Lower lobe of right lung (tissue), 2 donors: ENCODE measurements around the gene OR2L8. TPM values are rescaled to one million over a fixed set of nuclear protein-coding genes. Genes with fewer than 3 reads are reported as not detected.
"Not testable (repeated sequence)": the region's sequence is repeated elsewhere in the genome, so short reads cannot be mapped to it uniquely, and the experiment has no call there.

Source experiments
- ATAC-seq, 2 donors: fragments of 200-7000 bp; cut with Tn5 transposase; one replicate each; pipeline ENCODE4 v1.9.1; 2020 to 2022; ENCODE audit warnings: mild to moderate bottlenecking in 2 of 2, moderate library complexity in 2 of 2
- DNase-seq: peaks from one replicate; pipeline ENCODE4 v3.0.0-alpha.2; 2020
- H3K27ac ChIP-seq: fragments of 200-600 bp; one replicate; pipeline ENCODE4 v1.8.0; 2022
- H3K27me3 ChIP-seq: fragments of 200-600 bp; one replicate; pipeline ENCODE4 v1.8.0; 2022; ENCODE audit warnings: low read depth
- H3K36me3 ChIP-seq: fragments of 200-600 bp; one replicate; pipeline ENCODE4 v1.8.0; 2022; ENCODE audit warnings: mild to moderate bottlenecking
- H3K4me1 ChIP-seq: fragments of 200-600 bp; one replicate; pipeline ENCODE4 v1.8.0; 2022
- H3K4me3 ChIP-seq: fragments of 200-600 bp; one replicate; pipeline ENCODE4 v1.8.0; 2022; ENCODE audit warnings: mild to moderate bottlenecking
- H3K9me3 ChIP-seq: fragments of 200-600 bp; one replicate; pipeline ENCODE4 v1.8.0; 2022
- CTCF ChIP-seq: fragments of 200-600 bp; IDR thresholded peaks from one replicate; pipeline ENCODE4 v1.8.0; 2022; ENCODE audit warnings: antibody characterized with exemption, mild to moderate bottlenecking
- intact Hi-C: fragments of 100-400 bp; cut with DNase I; formaldehyde crosslinking; loops from one replicate; pipeline ENCODE4 v1.11.0; 2022
- total RNA-seq: library from RNA; stranded (reverse); fragmentation: NEBNext Ultra II Directional; extraction: Animal tissue kit (Norgen Biotek cat#: 25700); gene quantifications from one replicate; pipeline ENCODE4 v1.2.1, GENCODE V29; 2021
- donor health status: DM: no; HTN: yes; CAD: no; lungs with severe emphysema.

OR2L8 gene
- total RNA-seq, 1 donor from 2014 or later, result not detected

- H3K4me1 ChIP-seq, result no peaks in the 10 kb centered on the region
- no peak for ATAC-seq
- intact Hi-C loops, result no loop called here
Measured at GRCh38 chr1:247924868-247925267, 23.8 kb upstream of the OR2L8 start, which contains the start of gene OR2AJ1. Gene OR2AJ1 (plus strand): TSS chr1:247924889. CDS start chr1:247933769, 8,880 bp downstream.

GRCh38 chr1:247933989-247934388, 14.7 kb upstream of the OR2L8 start:
- DNase-seq, result no peak
- H3K4me1 ChIP-seq, result no peaks in the 10 kb centered on the region
- no peaks in the 10 kb centered on the region for H3K9me3 ChIP-seq
- H3K4me3 ChIP-seq, result no peak overlapping the region
- no peaks in the 10 kb centered on the region for H3K36me3 ChIP-seq
- no peak for TF ChIP-seq CTCF
- ATAC-seq, result no peak
- intact Hi-C loops, result no loop called here
- H3K27me3 ChIP-seq, result peaks cover 5% of the 10 kb centered on the region
- H3K27ac ChIP-seq, result no peak overlapping the region

More at GRCh38 chr1:247924868-247925267, 23.8 kb upstream of the OR2L8 start, which contains the start of gene OR2AJ1:
- Histone ChIP-seq H3K9me3 (no peaks in the 10 kb centered on the region), H3K36me3 (no peaks in the 10 kb centered on the region), H3K27ac (no peak within 1 kb of the TSS), H3K4me3 (no peak within 1 kb of the TSS), H3K27me3 (no peaks in the 10 kb centered on the region)
- DNase-seq, result no peak
- TF ChIP-seq CTCF, result no peak

DNA sequence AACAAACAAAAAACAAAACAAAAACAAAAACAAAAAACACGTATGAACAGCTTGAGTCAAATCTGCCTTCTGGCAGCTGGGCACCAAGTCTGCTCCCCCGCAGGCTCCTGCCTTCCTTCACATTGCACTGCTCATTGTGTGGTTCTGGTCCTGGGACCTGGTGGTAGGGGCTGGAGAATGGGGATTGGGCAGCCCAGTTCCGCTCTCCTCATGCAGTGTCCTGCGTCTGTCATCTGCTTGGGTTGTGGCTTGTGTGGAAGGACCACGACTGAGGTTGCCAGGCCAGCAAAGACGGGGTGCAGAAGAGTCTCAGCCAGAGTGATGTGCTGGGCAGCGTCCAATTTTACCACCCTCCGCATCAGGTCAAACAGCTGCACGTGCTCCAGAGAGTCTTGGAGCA, 12.9 kb upstream of the OR2L8 start:
- no peak for DNase-seq
- intact Hi-C loops, result no loop called here
- no peaks in the 10 kb centered on the region for H3K9me3 ChIP-seq
- H3K27ac ChIP-seq, result no peak overlapping the region
- no peak overlapping the region for H3K4me3 ChIP-seq
- H3K27me3 ChIP-seq, result peaks cover 5% of the 10 kb centered on the region
- H3K36me3 ChIP-seq, result no peaks in the 10 kb centered on the region
- no peak for TF ChIP-seq CTCF
- ATAC-seq, result peak in 1 of 2 donors; percentile 9
- H3K4me1 ChIP-seq, result no peaks in the 10 kb centered on the region

DNA sequence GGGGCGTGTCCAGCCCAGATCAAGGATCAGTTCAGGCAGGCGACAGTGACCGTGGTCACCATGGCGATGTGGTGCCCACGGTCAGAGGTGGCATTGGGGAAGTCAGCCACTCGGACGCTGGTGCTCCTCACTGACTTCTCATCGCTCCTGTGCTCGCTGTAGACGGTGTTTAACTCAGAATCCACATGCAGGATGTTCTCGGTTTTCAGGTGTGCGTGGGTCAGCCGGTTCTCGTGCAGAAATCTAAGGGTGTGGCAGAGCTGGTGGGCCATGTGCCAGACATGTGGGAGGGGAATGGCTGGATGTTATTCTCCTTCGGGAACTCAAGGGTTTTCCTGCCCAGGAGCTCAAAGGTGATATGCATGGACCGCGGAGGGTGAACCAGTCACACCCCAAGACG, 12.2 kb upstream of the OR2L8 start:
- H3K27me3 ChIP-seq, result peaks cover 5% of the 10 kb centered on the region
- no peak overlapping the region for H3K27ac ChIP-seq
- H3K36me3 ChIP-seq, result no peaks in the 10 kb centered on the region
- DNase-seq (no peak), ATAC-seq (peak in 1 of 2 donors; percentile 7)
- no peaks in the 10 kb centered on the region for H3K9me3 ChIP-seq
- no peak overlapping the region for H3K4me3 ChIP-seq
- H3K4me1 ChIP-seq, result no peaks in the 10 kb centered on the region
- no peak for TF ChIP-seq CTCF
- intact Hi-C loops, result no loop called here

- intact Hi-C loops, result not testable (repeated sequence)
Measured at GRCh38 chr1:247936965-247937734, 11.5 kb upstream of the OR2L8 start.

More at GRCh38 chr1:247936965-247937734, 11.5 kb upstream of the OR2L8 start:
- not testable (repeated sequence) for H3K36me3 ChIP-seq, H3K27ac ChIP-seq, H3K27me3 ChIP-seq, H3K9me3 ChIP-seq, H3K4me1 ChIP-seq
- peak; percentile 87 for DNase-seq
- peak overlapping the region; percentile 37 for H3K4me3 ChIP-seq
- peak; percentile 62 for TF ChIP-seq CTCF
- peak; percentile 81 to 94 for ATAC-seq
